ENCODE measurements around the gene SOX15. TPM values are rescaled to one million over a fixed set of nuclear protein-coding genes. Genes with fewer than 3 reads are reported as not detected.

The SOX15 gene
- polyA plus RNA-seq, 1 donor from 2014 or later, result 0.47 TPM

GRCh38 chr17:7634384-7634783, 44.5 kb upstream of the SOX15 start:
- no peak overlapping the region for H2AFZ ChIP-seq (ENCODE audit: low read depth, low read length)
- H3K79me2 ChIP-seq (replicated peaks; ENCODE audit: insufficient read depth, low read length), result no peaks in the 10 kb centered on the region
- H3K9ac ChIP-seq (ENCODE audit: low read length), result no peak overlapping the region
- TF ChIP-seq POLR2AphosphoS5 (IDR thresholded peaks at IDR 0.05) (no peak), REST (IDR thresholded peaks at IDR 0.05; ENCODE audit: borderline replicate concordance) (no peak)
- no peaks in the 10 kb centered on the region for H3K9me2 ChIP-seq (ENCODE audit: insufficient read depth, low read length)
- no peak overlapping the region for H3K4me2 ChIP-seq (ENCODE audit: low read length)
- H3K27me3 ChIP-seq (ENCODE audit: insufficient read depth, low read depth, low read length), result no peaks in the 10 kb centered on the region
- no peaks in the 10 kb centered on the region for H3F3A ChIP-seq (ENCODE audit: insufficient read depth, low read length, poor library complexity, severe bottlenecking)
- H3K4me3 ChIP-seq (ENCODE audit: low read length), result no peak overlapping the region
- no peaks in the 10 kb centered on the region for H3K9me3 ChIP-seq (ENCODE audit: low read length)
- H3K27ac ChIP-seq (ENCODE audit: low read length), result no peak overlapping the region
- no peaks in the 10 kb centered on the region for H4K20me1 ChIP-seq (ENCODE audit: insufficient read depth)
- no peaks in the 10 kb centered on the region for H3K36me3 ChIP-seq (ENCODE audit: insufficient read depth, low read length)

DNA sequence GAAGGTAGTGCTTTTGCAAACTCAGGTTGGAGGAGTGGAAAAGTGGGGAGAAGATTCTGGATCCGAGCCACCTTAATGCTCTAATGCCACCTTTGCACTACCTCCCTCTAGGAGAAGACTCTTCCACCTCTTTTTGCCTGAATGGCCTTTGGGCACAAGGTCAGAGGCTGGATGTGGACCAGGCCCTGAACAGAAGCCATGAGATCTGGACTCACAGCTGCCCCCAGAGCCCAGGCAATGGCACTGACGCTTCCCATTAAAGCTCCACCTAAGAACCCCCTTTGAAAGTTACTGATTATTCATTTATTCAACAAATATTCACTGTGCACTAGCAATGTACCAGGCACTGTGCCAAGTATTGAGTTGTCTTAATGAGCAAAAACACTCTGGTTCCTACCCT, 43.2 kb upstream of the SOX15 start:
- Histone ChIP-seq H4K20me1 (ENCODE audit: insufficient read depth) (no peaks in the 10 kb centered on the region), H3K9me2 (ENCODE audit: insufficient read depth, low read length) (no peaks in the 10 kb centered on the region), H3K36me3 (ENCODE audit: insufficient read depth, low read length) (no peaks in the 10 kb centered on the region), H3K9me3 (ENCODE audit: low read length) (no peaks in the 10 kb centered on the region), H3K79me2 (replicated peaks; ENCODE audit: insufficient read depth, low read length) (no peaks in the 10 kb centered on the region), H3K27ac (ENCODE audit: low read length) (no peak overlapping the region), H2AFZ (ENCODE audit: low read depth, low read length) (no peak overlapping the region), H3K9ac (ENCODE audit: low read length) (no peak overlapping the region), H3K27me3 (ENCODE audit: insufficient read depth, low read depth, low read length) (no peaks in the 10 kb centered on the region), H3K4me3 (ENCODE audit: low read length) (no peak overlapping the region), H3K4me2 (ENCODE audit: low read length) (no peak overlapping the region), H3F3A (ENCODE audit: insufficient read depth, low read length, poor library complexity, severe bottlenecking) (no peaks in the 10 kb centered on the region)
- TF ChIP-seq MXI1 (conservative IDR thresholded peaks at IDR 0.05; ENCODE audit: poor library complexity, severe bottlenecking), result no peak
- no peak for TF ChIP-seq POLR2AphosphoS5 (IDR thresholded peaks at IDR 0.05)
- TF ChIP-seq EP300 (conservative IDR thresholded peaks at IDR 0.05; ENCODE audit: poor library complexity, severe bottlenecking), result no peak
- TF ChIP-seq RAD21 (conservative IDR thresholded peaks at IDR 0.05), result no peak
- TF ChIP-seq EZH2 (IDR thresholded peaks at IDR 0.05; ENCODE audit: borderline replicate concordance, insufficient read depth, low read length, poor library complexity, severe bottlenecking), result no peak
- TF ChIP-seq SMC3 (conservative IDR thresholded peaks at IDR 0.05; ENCODE audit: poor library complexity), result no peak
- TF ChIP-seq, protein P1, sequence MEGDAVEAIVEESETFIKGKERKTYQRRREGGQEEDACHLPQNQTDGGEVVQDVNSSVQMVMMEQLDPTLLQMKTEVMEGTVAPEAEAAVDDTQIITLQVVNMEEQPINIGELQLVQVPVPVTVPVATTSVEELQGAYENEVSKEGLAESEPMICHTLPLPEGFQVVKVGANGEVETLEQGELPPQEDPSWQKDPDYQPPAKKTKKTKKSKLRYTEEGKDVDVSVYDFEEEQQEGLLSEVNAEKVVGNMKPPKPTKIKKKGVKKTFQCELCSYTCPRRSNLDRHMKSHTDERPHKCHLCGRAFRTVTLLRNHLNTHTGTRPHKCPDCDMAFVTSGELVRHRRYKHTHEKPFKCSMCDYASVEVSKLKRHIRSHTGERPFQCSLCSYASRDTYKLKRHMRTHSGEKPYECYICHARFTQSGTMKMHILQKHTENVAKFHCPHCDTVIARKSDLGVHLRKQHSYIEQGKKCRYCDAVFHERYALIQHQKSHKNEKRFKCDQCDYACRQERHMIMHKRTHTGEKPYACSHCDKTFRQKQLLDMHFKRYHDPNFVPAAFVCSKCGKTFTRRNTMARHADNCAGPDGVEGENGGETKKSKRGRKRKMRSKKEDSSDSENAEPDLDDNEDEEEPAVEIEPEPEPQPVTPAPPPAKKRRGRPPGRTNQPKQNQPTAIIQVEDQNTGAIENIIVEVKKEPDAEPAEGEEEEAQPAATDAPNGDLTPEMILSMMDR (IDR thresholded peaks at IDR 0.05; ENCODE audit: poor library complexity, severe bottlenecking), result no peak

GRCh38 chr17:7632492-7632894, 42.6 kb upstream of the SOX15 start:
- Histone ChIP-seq H3K27me3 (ENCODE audit: insufficient read depth, low read depth, low read length) (no peaks in the 10 kb centered on the region), H3K9me3 (ENCODE audit: low read length) (no peaks in the 10 kb centered on the region), H2AFZ (ENCODE audit: low read depth, low read length) (no peak overlapping the region), H3K79me2 (replicated peaks; ENCODE audit: insufficient read depth, low read length) (no peaks in the 10 kb centered on the region), H3F3A (ENCODE audit: insufficient read depth, low read length, poor library complexity, severe bottlenecking) (no peaks in the 10 kb centered on the region), H4K20me1 (ENCODE audit: insufficient read depth) (no peaks in the 10 kb centered on the region), H3K9ac (ENCODE audit: low read length) (no peak overlapping the region), H3K27ac (ENCODE audit: low read length) (no peak overlapping the region), H3K4me3 (ENCODE audit: low read length) (no peak overlapping the region), H3K36me3 (ENCODE audit: insufficient read depth, low read length) (no peaks in the 10 kb centered on the region), H3K4me2 (ENCODE audit: low read length) (no peak overlapping the region), H3K9me2 (ENCODE audit: insufficient read depth, low read length) (no peaks in the 10 kb centered on the region)
- TF ChIP-seq SMC3 (conservative IDR thresholded peaks at IDR 0.05; ENCODE audit: poor library complexity) (no peak), EP300 (conservative IDR thresholded peaks at IDR 0.05; ENCODE audit: poor library complexity, severe bottlenecking) (no peak), MXI1 (conservative IDR thresholded peaks at IDR 0.05; ENCODE audit: poor library complexity, severe bottlenecking) (no peak), EZH2 (IDR thresholded peaks at IDR 0.05; ENCODE audit: borderline replicate concordance, insufficient read depth, low read length, poor library complexity, severe bottlenecking) (no peak), TAF1 (IDR thresholded peaks at IDR 0.05; ENCODE audit: low read depth) (no peak), REST (IDR thresholded peaks at IDR 0.05; ENCODE audit: borderline replicate concordance) (no peak), RAD21 (conservative IDR thresholded peaks at IDR 0.05) (no peak)
- TF ChIP-seq, protein P1 (IDR thresholded peaks at IDR 0.05; ENCODE audit: poor library complexity, severe bottlenecking), result no peak
